Activated T-cell treated with anti-CD3 and anti-CD28 coated beads for 48 hours (primary cell): ENCODE results near the gene RNLS.
A peak's percentile ranks its signal among the peaks of the same experiment; 100 is the strongest.
"Not testable (repeated sequence)": the region's sequence is repeated elsewhere in the genome, so short reads cannot be mapped to it uniquely, and the experiment has no call there.

Experiments
- DNase-seq: peaks from one replicate; pipeline ENCODE4 v3.0.0-alpha.2; 2020; ENCODE audit warnings: low read depth

RNLS gene

GRCh38 chr10:88293073-88293472, 290.0 kb downstream of the RNLS start:
- no peak for DNase-seq

- DNase-seq: no peak
Measured at GRCh38 chr10:88292185-88292514, 291.0 kb downstream of the RNLS start.

GRCh38 chr10:88291289-88292184, 291.6 kb downstream of the RNLS start:
- no peak for DNase-seq

GRCh38 chr10:88289342-88289741, 293.8 kb downstream of the RNLS start:
- DNase-seq: no peak

- no peak for DNase-seq
Measured at GRCh38 chr10:88288320-88289059, 294.6 kb downstream of the RNLS start.

GRCh38 chr10:88286030-88286429, 297.1 kb downstream of the RNLS start:
- DNase-seq: no peak

- no peak for DNase-seq
Measured at GRCh38 chr10:88281592-88282347, 301.3 kb downstream of the RNLS start.

- DNase-seq: no peak
Measured at GRCh38 chr10:88280518-88280917, 302.6 kb downstream of the RNLS start.

- no peak for DNase-seq
Measured at GRCh38 chr10:88278912-88279311, 304.2 kb downstream of the RNLS start.

GRCh38 chr10:88276945-88277344, 306.2 kb downstream of the RNLS start:
- not testable (repeated sequence) for DNase-seq

- DNase-seq: no peak
Measured at GRCh38 chr10:88274286-88274685, 308.8 kb downstream of the RNLS start.

GRCh38 chr10:88273567-88273966, 309.6 kb downstream of the RNLS start:
- no peak for DNase-seq

GRCh38 chr10:88271761-88272543, 311.2 kb downstream of the RNLS start:
- DNase-seq: peak; percentile 5

GRCh38 chr10:88270871-88271713, 312.0 kb downstream of the RNLS start:
- peak; percentile 30 for DNase-seq

GRCh38 chr10:88270061-88270808, 312.9 kb downstream of the RNLS start:
- no peak for DNase-seq

GRCh38 chr10:88262591-88263234, 320.4 kb downstream of the RNLS start:
- DNase-seq: no peak

- no peak for DNase-seq
Measured at GRCh38 chr10:88261152-88261551, 322.0 kb downstream of the RNLS start.

GRCh38 chr10:88260329-88261051, 322.6 kb downstream of the RNLS start:
- DNase-seq: no peak

GRCh38 chr10:88259381-88259780, 323.7 kb downstream of the RNLS start:
- no peak for DNase-seq
